HG02840 (cell line): Measurements from ENCODE around the gene MPPE1.
"Not testable (repeated sequence)": the region's sequence is repeated elsewhere in the genome, so short reads cannot be mapped to it uniquely, and the experiment has no call there.

Source experiments
- ATAC-seq: cut with Tn5 transposase; IDR thresholded peaks from one replicate; pipeline ENCODE4 v1.9.1; 2021; ENCODE audit warnings: mild to moderate bottlenecking, moderate library complexity, moderate number of reproducible peaks; ENCODE audit not compliant: unreplicated experiment, low FRiP score

MPPE1 gene

DNA sequence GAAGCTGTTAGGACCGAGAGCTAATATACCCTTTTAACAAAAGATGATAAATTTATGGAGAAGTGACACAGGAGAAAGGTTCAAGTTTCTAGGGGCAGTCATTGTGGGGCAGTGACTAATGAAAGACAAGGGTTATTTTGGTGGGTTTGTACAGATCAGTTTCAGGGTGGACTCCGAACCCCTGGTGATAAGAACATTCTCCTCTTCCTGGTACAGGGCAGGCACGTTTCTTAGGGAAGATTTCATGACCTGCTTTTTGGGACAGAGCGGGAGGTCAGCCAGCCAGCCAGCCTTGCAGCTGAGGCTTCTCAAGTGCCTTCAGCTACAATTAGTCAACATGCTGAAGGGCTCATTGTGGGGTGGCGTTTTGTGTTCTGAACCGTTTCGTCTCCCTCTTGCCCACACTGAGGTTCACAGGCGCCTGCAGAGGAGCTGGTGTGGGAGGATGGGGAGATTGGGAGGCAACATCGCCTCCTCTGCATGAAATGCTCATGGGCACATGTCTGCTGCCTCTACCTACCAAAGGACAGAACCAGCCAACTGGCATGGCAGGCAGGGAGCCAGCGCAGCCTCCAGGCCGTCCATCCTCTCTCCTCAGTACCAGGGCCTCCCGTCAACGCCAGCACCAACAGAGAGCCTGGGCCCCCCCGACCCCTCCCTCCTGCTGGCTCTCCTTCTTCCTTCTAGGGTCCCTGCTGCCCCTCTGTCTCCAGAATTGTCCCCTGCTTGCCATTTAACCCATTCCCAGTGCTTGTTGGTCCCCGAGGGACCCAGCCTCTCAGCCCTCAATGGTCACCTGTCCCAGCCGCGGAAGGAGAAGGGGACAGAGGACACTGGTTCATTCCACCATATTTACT is 47.3 kb downstream of the MPPE1 start:
- no peak for ATAC-seq

DNA sequence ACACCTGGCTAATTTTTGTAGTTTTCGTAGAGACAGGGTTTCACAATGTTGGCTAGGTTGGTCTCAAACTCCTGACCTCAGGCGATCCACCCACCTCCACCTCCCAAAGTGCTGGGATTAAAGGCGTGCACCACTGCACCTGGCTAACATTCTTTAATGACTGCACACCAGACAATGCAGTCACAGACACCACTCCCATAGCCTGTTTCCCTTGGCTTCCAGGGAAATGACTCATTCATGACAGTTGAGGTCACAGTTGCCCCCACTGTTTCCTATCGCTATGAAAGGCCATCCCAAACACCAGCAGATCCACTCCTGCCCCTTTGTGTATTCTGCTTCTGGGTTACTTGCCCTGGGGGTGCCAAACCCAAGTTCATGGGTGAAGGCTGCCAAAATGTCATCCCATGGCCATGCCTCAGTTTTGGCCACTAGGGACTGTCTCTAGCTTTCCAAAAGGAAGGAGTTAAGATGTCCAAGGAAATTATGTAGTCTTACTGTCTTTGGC is 48.2 kb downstream of the MPPE1 start:
- no peak for ATAC-seq

DNA sequence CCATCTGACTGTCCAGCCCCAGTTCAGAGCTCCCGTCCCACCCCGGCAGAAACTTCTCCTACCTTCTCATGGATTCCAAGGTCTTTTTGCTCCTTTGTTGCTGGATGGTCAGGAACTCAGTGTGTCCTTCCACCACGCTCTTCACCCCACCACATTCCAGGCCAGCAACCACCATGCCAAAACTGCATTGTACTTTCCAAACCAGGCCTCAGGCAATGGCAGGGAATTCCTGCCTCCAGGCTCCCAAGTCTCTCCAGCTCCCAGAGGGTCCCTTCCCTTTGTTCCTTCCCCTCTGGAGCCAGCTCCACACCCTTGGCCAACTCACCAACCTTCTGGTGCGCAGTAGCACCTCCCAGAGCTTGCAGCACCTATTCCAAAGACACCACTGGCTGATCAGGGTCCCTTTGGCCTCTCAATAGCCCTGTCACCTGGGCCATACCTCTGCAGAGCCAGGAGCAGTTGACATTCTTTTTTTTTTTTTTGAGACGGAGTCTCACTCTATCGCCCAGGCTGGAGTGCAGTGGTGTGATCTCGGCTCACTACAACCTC is 48.8 kb downstream of the MPPE1 start:
- ATAC-seq = no peak

DNA sequence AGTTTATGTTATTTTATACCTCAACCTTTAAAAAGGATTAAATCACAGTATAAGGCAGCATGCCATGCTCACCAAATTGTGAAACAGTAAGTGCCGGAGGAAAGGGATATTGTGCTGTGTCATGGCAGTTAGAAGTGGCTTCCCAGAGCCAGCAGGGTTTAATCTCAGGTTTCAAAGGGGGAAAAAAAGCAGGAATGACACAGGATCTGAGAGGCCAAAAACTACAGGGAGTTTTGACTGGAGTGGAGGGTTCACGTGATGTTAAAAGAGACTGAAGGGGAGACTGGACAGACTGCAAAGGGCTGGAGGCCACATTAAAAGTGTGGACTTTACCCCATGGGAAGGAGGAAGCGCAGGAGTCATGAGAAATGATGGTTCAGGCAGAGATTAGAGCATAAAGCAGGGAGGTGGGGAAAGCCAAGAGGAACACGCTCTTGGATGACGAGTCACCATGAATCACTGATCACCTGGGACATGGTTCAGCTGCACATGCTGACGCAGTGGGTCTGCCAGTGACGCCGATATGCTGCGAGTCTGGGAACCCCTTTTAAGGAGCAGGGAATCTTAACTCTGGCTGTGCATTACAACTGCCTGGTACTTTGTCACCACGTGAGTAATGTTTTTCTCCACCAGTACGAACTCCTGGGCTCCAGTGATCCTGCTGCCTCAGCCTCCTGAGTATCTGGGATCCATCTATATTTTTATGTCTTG is 50.8 kb downstream of the MPPE1 start:
- ATAC-seq = no peak

DNA sequence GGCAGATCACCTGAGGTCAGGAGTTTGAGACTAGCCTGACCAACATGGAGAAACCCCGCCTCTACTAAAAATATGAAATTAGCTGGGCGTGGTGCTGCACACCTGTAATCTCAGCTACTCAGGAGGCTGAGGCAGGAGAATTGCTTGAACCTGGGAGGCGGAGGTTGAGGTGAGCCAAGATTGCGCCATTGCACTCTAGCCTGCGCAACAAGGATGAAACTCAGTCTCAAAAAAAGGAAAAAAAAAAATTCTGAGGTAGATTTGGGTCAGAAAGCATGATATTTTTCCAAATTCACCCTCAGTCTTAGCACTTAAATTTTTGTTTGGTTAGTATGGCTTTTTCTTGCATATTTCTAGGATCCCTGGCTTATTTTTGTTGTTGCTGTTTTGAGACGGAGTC is 53.6 kb downstream of the MPPE1 start:
- ATAC-seq = not testable (repeated sequence)

DNA sequence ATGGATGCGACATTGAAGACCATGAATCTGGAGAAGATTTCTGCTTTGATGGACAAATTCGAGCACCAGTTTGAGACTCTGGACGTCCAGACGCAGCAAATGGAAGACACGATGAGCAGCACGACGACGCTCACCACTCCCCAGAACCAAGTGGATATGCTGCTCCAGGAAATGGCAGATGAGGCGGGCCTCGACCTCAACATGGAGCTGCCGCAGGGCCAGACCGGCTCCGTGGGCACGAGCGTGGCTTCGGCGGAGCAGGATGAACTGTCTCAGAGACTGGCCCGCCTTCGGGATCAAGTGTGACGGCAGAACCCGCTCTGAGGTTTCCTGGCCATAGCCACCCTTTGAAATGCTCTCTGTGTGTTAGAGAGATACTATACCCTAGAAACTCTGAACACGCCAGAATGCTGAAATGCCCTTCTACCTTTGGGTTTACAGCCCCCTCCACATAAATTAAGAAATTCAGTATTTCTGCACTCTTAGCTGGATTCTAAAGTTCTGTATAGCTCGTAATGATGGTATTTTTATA is 56.2 kb downstream of the MPPE1 start:
- ATAC-seq = peak; percentile 21

DNA sequence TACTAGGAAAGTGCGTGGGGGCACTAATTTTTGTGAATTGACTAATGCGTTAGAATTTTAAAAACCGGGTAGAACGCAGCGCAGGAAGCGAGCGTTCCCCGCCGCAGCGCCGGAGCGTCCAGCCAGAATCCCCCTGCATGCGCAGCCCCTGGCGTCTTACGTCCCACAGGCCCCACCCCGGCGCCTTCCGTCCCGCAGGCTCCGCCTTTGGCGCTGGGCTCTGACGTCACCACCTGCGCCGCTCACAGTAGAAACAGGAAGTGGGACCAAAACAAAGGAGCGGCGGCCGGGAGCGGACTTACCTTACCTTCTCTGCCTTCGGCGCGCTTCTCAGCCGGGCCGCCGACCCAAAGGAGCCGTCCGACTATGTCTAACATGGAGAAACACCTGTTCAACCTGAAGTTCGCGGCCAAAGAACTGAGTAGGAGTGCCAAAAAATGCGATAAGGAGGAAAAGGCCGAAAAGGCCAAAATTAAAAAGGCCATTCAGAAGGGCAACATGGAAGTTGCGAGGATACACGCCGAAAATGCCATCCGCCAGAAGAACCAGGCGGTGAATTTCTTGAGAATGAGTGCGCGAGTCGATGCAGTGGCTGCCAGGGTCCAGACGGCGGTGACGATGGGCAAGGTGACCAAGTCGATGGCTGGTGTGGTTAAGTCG is 56.8 kb downstream of the MPPE1 start, which contains the start of gene CHMP1B:
Gene CHMP1B (plus strand): TSS at position 268 of the 660 bp plus-strand sequence. CDS start 99 bp downstream, at position 367.
- ATAC-seq = peak; percentile 95

DNA sequence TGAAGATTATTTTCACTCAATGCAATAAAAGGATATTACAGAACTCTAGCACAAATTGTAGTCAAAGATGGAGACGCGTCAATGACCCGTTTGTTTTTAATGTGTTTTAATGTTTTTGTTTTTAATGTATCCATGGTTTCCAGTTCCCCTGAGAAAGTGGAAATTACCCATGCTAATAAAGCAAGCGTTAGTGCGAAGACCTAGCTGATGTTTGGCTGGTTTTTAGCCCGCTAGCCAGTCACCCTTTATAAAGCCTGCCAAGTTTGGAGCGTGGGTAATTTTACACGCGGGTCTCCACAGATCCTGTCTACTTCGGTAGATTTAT is 57.3 kb downstream of the MPPE1 start:
- peak; percentile 36 for ATAC-seq

DNA sequence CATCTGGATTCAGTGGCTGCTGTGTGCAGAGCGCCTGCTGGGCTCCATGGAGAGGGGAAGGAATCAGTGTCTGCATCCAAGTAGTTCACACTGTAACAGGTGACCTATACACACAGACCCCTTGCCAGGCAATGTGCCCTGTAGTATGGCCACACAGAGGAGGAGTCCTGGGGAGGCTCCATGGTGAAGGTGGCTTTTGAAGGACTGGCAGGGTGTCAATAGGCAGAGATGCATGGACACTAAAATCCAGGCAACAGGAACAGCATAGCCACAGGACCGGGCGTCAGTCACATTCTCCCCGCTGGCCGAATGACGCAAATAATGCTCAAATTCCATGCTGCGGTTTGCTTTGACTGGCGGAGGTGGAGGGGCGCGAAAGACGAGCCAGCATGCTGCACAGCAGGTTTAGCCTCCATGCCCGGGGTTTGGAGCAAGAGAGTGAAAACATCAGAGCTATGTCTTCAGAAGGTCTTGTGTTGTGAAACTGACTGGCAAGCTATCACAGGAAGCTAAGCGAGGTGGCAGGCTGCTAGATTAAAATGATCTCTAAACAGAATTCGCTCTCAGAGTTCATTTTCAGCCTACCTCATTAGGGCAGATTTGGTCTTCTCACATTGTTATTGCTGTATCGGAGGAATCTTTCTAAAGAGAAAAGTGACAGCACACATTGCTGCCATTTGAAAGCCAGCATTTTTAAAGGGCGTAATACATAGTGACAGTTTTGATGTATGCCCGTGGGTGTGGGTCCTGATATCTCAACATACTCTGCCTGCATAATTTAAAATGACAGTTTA is 58.1 kb downstream of the MPPE1 start:
- no peak for ATAC-seq

DNA sequence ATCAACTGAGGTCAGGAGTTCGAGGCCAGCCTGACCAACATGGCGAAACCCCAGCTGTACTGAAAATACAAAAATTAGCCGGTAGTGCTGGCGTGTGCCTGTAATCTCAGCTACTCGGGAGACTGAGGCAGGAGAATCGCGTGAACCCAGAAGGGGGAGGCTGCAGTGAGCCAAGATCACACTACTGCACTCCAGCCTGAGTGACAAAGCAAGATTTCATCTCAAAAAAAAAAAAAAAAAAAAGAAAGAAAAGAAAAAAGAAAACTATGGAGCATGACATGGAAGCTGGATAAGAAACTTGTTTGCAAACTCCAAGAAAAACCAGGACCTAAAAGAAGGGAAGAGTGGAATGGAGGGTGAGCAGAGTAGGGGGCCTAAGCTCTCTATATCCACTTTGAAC is 58.8 kb downstream of the MPPE1 start:
- ATAC-seq = no peak

DNA sequence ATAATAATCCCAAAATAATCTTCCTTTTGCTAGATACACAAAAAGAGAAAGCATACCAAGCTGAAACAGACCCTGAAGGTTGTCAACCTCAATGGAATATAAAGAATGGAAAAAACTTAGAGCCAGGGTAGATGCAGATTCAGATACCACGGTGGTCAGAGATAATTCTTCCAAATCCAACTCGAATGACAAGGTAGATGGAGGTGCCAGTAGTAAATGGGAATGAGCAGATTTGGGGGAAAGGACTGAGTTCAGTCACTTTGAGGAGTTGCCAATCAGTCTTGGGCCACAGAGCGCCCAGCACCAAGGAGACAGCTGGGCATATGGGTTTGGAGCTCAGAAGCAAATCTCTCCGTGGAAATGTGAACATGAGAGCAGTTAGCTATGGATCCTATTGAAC is 60.3 kb downstream of the MPPE1 start:
- ATAC-seq = no peak

DNA sequence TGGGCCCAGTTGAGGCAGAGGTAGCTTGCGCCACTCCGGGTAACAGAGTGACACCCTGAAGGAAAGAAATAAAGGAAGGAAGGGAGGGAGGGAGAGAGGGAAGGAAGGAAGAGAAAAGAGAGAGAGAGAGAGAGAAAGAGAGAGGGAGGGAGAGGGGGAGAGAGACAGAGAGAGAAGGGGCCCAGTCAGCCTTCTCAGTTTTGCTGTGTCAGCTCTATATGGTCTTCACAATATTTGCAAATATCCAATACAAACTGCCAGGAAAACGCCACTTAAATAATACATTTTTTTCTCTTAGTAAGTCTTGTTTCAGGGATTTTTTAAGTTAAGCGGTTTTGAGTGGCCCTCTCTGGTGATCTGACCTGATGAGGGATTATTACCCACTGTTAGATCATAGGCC is 62.5 kb downstream of the MPPE1 start:
- ATAC-seq = no peak

DNA sequence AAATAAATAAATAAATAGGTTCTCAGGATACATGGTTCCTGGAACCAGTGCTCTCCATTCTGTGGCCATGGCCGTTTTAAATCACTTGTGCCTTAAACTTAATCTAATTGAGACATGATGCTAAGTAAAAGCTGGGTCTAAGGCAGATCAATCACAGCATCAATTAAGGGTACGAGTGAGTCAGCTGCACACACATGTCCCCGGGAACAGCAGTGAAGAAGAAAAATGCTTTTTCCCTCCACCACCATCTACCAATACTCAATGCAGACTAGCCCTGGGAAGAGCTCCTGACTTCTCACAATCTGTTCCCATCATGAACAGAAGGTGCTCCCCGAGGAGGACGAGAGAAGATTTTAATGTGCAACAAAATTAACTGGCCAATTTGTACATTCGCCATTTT is 63.7 kb downstream of the MPPE1 start:
- ATAC-seq = no peak

DNA sequence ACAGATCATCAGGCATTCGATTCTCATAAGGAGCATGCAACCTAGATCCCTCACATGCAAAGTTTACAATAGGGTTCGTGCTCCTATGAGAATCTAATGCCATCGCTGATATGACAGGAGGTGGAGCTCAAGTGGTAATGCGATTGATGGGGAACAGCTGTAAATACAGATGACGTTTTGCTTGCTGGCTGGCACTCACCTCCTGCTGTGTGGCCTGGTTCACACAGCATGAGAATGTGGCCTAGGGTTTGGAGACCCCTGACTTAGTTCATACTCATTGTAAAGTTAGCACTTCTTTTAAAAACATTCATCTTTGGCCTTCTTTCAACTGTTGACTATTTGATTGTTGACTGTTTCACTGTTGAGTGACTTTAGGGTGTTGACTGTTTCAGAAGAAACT is 65.6 kb downstream of the MPPE1 start:
- no peak for ATAC-seq

DNA sequence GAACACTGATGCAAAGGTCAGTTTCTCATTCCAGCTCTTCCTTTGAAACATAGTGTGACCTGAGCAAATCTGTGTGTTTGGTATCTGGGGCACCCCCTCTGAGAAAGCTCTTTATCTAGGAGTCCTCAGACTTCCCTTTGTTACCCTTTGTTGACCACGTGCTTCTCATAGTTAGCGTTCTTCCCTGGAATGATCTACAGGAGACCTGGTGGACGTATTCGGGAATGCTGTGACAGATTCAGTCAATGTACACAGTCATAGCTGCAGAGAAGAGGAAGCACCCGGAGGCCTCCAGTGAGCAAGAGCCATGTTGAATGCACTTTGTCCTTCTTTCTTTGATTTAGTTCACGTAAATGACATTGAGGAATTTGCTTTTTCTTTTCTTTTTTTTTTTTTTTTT is 67.6 kb downstream of the MPPE1 start:
- ATAC-seq = no peak

DNA sequence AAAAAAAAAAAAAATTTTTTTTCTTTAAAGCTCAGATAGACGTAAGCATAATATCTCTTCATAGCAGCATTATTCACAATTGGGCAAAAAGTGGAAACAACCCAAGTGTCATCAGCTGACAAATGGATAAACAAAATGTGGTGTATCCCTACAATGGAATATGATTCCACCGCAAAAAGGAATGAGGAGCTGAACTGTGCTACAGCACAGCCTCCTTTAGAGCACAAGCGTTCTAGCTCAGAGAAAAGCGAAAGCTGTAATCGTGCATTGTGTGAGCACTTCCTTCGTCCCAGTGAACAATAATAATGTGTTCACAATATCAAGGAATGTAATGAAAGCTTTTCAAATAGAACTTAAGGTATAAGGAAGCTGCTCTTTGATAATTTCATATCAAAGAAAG is 68.6 kb downstream of the MPPE1 start:
- no peak for ATAC-seq

DNA sequence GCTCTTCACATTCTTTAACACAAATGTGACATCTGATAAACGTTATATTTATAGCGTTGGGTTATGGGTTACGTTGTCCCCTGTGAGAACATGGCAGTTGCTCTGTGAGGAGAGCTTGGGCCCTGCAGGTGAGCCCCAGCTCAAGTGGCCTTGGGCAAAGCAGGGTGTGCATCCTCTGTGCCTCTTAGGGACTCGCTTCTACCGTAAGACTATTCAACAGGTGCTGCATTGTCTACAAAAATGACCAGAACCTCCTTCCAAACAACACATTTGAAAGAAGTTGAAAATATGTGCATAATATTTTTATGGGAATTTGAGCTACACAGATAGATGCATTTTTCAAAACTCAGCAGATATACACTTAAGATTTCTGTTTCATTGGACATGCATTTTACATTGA is 73.3 kb downstream of the MPPE1 start:
- no peak for ATAC-seq
